NCI-H524 treated with DMSO at 0.1 percent for 48 hours (cell line): ENCODE data around the gene ITGB1.

ENCODE experiments used
- DNase-seq: peaks from one replicate; lab custom pipeline; 2025; lab: John Stamatoyannopoulos, UW

The ITGB1 gene

DNA sequence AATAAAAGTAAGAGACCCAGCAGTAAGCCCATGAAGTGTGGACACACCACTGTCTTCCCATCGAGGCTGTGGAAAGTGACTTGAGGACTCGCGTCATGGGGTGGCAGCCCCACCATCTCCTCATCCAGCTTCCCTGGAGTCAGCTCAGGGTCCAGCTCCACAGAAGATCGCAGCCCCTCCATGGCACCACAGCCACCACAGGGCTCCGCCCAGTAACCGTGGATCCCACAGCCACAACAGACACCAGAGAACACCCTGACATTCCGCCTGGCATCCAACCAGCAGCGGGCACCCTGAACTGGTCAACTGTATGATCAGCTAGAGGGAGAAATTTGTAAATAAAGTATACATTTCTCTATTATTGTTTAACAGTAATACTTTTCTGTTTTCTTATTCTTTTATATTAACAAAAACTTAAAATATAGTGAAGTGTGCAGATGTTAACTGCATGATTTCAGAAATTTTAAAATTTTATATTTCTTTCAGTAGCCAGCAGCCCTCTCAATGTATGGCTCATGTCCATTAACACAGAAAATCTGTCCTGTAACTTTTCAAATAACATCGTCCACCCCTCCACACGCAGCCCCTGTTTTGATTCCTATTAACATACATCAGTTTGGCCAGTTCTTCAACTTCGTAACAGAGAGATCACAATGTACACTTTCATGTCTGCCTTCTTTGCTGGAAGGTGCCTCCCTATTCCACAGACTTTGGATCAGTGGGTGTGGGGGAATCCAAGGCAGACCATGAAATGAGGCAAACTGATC is 69.7 kb downstream of the ITGB1 start:
- DNase-seq, result no peak

DNA sequence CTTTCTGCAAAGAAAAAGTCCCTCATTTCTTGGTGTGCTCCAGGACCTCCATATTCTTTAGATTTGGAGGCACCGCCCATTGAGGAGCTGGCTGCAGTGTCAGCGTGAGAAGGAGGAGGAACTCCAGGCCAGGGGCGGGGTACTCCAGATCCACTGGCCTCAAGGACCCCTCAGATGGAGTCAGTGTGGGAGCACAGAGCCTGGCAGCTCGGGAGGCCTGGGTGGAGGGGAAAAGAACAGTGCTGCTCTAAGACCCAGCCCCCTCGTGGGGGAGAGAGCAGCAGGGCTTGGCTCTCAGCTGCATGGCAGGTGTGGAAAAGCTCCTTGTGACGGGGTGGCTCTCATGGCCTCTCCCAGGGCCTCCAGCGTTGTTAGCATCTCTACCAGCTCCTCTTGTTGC is 70.5 kb downstream of the ITGB1 start:
- no peak for DNase-seq

DNA sequence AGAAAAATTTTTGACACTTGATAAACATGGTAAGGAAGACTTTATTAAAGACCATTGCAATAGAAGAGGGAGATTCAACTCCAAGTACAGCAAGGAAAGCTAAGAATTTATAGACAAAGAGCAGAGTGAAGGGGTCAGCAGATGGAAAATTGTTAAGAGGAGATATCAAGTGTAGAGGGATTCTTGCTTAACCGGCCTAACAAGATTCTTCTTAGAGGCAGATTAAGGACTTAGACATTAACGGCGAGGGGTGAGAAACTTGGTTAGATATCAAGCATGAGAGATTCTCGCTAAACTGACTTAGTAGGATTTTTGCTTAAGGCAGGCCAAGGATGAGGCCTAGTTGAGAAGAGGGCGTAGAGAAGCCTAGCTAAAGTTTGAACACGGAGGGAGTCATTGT is 76.0 kb downstream of the ITGB1 start:
- DNase-seq, result no peak

DNA sequence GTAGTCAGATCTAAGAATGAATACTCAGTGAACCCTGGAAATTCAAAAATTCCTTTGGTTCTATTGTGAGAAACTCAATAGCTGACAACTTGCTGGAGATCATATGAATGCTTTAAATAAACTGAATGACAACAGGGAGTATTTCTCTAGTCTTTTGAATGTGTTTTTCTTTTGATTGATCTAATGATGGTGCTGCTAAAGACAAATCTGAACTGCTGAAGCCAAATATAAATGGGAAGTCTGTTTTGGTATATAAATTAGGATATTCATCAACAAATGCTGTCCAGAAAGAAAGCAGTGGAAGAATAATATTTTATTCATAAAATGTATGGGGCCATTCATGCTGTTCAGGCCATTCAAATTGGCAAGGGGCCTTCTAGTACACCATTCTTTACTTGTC is 79.4 kb downstream of the ITGB1 start:
- no peak for DNase-seq

DNA sequence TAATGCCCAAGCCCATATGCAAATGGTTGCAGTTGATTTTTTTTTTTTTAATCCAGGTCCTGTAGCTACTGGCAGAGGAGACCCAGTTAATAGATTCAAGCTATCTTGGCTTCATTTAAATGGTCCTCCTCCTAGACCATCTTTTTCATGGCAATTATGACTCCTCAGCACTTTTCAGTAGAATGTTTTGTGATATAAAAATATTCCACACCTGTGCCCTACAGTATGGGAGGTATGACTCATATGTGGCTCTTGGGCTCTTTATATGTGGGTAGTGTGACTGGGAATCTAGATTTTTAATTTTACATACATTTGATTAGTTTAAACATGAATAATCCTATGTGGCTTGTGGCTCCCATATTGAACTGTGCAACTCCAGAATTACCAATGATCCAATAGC is 80.1 kb downstream of the ITGB1 start:
- DNase-seq, result no peak

DNA sequence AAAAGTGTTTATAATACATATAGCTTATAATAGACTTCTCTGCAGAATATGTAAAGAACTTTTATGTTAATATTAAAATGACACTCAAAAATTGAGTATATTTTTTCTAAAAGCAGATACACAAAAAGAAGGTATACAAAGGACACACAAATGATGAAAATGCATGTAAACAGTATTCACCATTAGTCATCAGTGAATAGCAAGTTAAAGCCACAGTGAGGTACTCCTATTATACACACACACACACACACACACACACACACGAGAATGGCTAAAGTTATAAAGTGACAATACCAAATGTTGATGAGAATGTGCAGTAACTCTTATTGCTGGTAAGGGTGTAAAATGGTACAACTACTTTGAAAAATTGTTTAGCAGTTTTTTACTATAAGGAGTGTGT is 92.9 kb downstream of the ITGB1 start:
- no peak for DNase-seq

DNA sequence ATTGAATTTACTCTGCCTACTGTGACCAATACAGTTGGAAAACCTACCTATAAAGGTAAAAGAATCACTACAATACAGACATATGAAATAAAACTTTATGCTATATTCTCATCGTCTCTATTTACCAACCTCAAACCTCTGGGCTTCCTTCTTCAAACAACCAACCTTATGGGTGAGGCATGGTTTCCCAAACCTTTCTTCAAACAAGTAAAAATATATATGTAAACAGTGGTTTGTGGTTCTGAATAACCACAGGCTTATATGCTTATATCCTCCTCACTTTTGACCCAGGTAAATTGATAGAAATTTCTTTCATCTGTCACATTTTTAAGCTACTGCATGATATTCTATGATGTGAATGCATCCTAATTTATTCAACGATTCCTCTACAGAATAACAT is 103.6 kb downstream of the ITGB1 start:
- no peak for DNase-seq

DNA sequence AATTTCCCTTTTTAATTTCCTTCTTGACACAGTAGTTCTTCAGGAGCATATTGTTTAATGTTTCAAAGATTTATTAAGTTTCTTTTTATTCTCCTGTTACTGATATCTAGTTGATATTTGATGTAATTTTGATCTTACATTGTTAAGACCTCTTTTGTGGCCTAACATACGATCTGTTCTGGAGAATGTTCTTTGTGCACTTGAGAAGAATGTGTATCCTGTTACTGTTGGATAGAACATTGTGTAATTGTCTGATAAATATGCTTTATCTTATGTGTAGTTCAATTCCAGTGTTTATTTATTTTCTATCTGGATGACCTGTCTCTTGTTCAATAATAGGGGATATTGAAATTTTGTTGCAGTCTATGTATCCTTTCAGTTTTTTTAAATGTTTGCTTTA is 106.7 kb downstream of the ITGB1 start:
- DNase-seq, result no peak
